Breast epithelium (tissue), 4 donors: ENCODE data around the gene SMCO1. TPM values are rescaled to one million over a fixed set of nuclear protein-coding genes. Genes with fewer than 3 reads are reported as not detected.

Experiments used
- DNase-seq, 2 donors: peaks; one replicate each; pipeline ENCODE4 v3.0.0-alpha.2; 2019; ENCODE audit warnings: low spot score in 2 of 2
- H3K27ac ChIP-seq, 2 donors: fragments of 200-600 bp; sonication (generic) in 1 of 2; one replicate each; pipeline ENCODE4 v1.5.1; 2016 to 2019; ENCODE audit warnings: mild to moderate bottlenecking in 1 of 2
- H3K27me3 ChIP-seq, 2 donors: fragments of 200-600 bp; sonication (generic) in 1 of 2; one replicate each; pipeline versions ENCODE4 v1.5.1 to v1.6.0; 2017 to 2019; ENCODE audit warnings: control low read depth in 1 of 2, mild to moderate bottlenecking in 1 of 2
- H3K36me3 ChIP-seq: fragments of 200-600 bp; one replicate; pipeline ENCODE4 v1.5.1; 2019
- H3K4me1 ChIP-seq, 2 donors: fragments of 200-600 bp; sonication (generic); one replicate each; pipeline ENCODE4 v1.5.1; 2016 to 2019; ENCODE audit warnings: control low read depth in 1 of 2
- H3K4me3 ChIP-seq, 3 donors: fragments of 200-600 bp; sonication (generic); 1 replicate in 2 of 3; 2 replicates in 1 of 3; pipeline ENCODE4 v1.5.1; 2016 to 2019; ENCODE audit warnings: mild to moderate bottlenecking in 3 of 3, moderate library complexity in 2 of 3
- H3K9me3 ChIP-seq, 2 donors: fragments of 200-600 bp; sonication (generic) in 1 of 2; one replicate each; pipeline ENCODE4 v1.5.1; 2016 to 2019; ENCODE audit warnings: control low read depth in 1 of 2
- POLR2A ChIP-seq: fragments of 450-650 bp; IDR thresholded peaks from one replicate; pipeline ENCODE4 v1.6.1; 2016; ENCODE audit warnings: antibody characterized with exemption, mild to moderate bottlenecking, moderate library complexity
- POLR2AphosphoS5 ChIP-seq, 3 donors: sonication (generic); formaldehyde crosslinking; IDR thresholded peaks; one replicate each; pipeline ENCODE4 v1.6.1; 2017; ENCODE audit warnings: antibody characterized with exemption in 3 of 3
- intact Hi-C: fragments of 100-400 bp; cut with DNase I; formaldehyde crosslinking; loops from one replicate; pipeline ENCODE4 v1.15.1; 2023; ENCODE audit warnings: low total_unique reads
- total RNA-seq, 3 donors: library from RNA; depleted of rRNA; stranded (reverse); fragments of >200 nt; gene quantifications; one replicate each; pipeline ENCODE4 v1.1.0, GENCODE V29; 2016
- TF ChIP-seq, protein P1 (sequence below), 3 donors: fragments of 450-650 bp; IDR thresholded peaks; one replicate each; pipeline ENCODE4 v1.5.1; 2016 to 2017; ENCODE audit warnings: antibody characterized with exemption in 3 of 3, mild to moderate bottlenecking in 3 of 3, moderate library complexity in 3 of 3

The SMCO1 gene
- total RNA-seq, 3 donors from 2014 or later, result not detected

DNA sequence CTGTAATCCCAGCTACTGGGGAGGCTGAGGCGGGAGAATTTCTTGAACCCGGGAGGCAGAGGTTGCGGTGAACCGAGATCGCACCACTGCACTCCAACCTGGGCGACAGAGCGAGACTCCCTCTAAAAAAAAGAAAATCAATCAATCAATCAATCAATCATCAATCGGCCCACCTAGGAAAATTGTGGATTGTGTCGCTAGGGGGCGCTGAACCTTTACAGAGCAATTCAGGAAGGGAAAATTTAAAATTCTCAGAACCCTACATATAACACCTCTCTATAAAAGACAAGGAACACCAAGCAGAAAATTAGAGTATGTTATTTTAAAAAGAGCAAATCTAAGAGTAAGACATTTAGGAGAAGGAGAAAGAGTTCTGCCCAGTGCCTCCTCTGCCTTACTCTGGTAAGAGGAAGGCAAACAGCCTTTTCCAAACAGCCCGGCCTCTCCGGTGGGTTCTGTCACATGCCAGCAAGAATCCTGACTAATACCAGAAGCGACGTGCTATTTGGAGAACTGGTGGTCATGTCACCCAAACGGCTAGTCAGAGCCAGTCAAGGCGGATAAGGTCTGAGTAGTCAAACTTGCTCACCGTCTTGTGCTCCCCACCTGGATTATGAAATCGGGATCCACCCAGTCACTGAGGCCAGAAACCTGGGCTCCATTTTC, 22.3 kb upstream of the SMCO1 start:
- Histone ChIP-seq H3K36me3 (no peaks in the 10 kb centered on the region), H3K27ac (no peak overlapping the region), H3K27me3 (no peaks in the 10 kb centered on the region), H3K9me3 (no peaks in the 10 kb centered on the region), H3K4me3 (no peak overlapping the region), H3K4me1 (no peaks in the 10 kb centered on the region)
- intact Hi-C loops, result no loop called here
- DNase-seq, result no peak
- TF ChIP-seq POLR2AphosphoS5 (IDR thresholded peaks at IDR 0.05), result no peak
- TF ChIP-seq, protein P1, sequence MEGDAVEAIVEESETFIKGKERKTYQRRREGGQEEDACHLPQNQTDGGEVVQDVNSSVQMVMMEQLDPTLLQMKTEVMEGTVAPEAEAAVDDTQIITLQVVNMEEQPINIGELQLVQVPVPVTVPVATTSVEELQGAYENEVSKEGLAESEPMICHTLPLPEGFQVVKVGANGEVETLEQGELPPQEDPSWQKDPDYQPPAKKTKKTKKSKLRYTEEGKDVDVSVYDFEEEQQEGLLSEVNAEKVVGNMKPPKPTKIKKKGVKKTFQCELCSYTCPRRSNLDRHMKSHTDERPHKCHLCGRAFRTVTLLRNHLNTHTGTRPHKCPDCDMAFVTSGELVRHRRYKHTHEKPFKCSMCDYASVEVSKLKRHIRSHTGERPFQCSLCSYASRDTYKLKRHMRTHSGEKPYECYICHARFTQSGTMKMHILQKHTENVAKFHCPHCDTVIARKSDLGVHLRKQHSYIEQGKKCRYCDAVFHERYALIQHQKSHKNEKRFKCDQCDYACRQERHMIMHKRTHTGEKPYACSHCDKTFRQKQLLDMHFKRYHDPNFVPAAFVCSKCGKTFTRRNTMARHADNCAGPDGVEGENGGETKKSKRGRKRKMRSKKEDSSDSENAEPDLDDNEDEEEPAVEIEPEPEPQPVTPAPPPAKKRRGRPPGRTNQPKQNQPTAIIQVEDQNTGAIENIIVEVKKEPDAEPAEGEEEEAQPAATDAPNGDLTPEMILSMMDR (IDR thresholded peaks at IDR 0.05), result peak; percentile 31 to 63 (median 41)

DNA sequence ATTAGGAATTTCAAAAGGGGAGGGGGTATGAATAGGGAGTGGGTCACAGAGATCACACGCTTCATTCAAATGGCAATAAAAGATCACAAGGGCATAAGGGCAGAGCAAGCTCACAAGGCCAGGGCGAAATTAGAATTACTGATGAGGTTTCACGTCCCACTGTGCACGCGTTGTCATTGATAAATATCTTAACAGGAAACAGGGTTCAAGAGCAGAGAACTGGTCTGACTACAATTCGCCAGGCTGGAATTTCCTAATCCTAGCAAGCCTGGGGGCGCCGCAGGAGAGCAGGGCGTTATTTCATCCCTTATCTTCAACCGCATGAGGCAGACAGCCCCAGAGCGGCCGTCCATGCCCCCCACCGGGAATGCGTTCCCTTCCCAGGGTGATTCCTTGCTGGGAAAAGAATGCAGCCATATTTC, 18.1 kb upstream of the SMCO1 start:
- intact Hi-C loops, result no loop called here
- TF ChIP-seq, protein P1 (IDR thresholded peaks at IDR 0.05), result no peak
- TF ChIP-seq POLR2AphosphoS5 (IDR thresholded peaks at IDR 0.05) (no peak), POLR2A (no peak)
- Histone ChIP-seq H3K27me3 (no peaks in the 10 kb centered on the region), H3K36me3 (no peaks in the 10 kb centered on the region), H3K4me3 (no peak overlapping the region), H3K4me1 (no peaks in the 10 kb centered on the region), H3K9me3 (no peaks in the 10 kb centered on the region), H3K27ac (no peak overlapping the region)
- DNase-seq, result no peak

DNA sequence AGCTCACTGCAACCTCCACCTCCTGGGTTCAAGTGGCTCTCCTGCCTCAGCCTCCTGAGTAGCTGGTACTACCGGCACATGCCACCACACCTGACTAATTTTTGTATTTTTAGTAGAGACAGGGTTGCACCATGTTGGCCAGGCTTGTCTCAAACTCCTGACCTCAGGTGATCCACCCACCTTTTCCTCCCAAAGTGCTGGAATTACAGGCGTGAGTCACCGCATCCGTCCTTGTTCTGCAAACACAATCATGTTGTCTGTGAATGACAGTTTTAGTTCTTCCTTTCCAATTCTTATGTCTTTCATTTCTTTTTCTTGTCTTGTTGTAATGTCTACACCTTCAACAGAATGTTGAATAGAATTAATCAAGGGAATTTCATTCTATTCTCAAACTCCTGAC, 16.3 kb upstream of the SMCO1 start:
- no peak overlapping the region for H3K4me3 ChIP-seq
- H3K36me3 ChIP-seq, result no peaks in the 10 kb centered on the region
- no peak for DNase-seq
- intact Hi-C loops, result no loop called here
- H3K9me3 ChIP-seq, result no peaks in the 10 kb centered on the region
- no peaks in the 10 kb centered on the region for H3K27me3 ChIP-seq
- no peaks in the 10 kb centered on the region for H3K4me1 ChIP-seq
- no peak overlapping the region for H3K27ac ChIP-seq
- no peak for TF ChIP-seq POLR2A
- TF ChIP-seq POLR2AphosphoS5 (IDR thresholded peaks at IDR 0.05), result no peak
- TF ChIP-seq, protein P1 (IDR thresholded peaks at IDR 0.05), result no peak

DNA sequence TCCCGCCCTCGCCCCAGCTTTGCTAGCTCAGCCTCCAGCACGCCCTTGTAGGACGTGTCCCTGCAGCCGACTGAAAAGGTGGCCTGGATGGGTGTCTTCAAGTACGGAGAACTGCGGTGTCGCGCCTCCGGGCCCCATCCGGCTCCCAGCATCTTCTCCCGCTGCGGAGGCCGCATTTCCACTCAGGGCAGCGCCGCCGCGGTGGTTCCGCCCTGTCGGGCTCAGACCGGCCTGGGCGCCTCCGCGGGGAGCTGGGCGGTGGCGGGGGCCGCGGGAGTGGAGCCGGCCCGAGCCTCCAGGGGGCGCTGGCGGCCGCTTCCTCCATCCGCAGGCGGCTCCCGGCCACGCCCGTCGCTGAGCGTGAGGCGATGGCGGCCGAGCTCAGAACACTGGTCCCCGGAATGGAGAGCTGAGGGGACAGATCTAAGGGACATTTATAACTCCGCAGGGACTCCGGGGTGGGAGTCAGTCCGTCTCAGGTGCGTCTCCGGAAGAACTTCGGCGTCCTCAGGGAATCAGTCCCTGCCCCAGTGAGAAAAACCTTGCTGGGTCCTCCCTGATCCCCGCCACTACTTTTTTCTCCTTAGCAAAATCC, 13.6 kb upstream of the SMCO1 start:
- H3K9me3 ChIP-seq, result peaks cover 0 to 3% of the 10 kb centered on the region in 2 donors
- TF ChIP-seq, protein P1 (IDR thresholded peaks at IDR 0.05), result peak in 2 of 3 donors; percentile 10 to 44
- no peak for TF ChIP-seq POLR2A
- TF ChIP-seq POLR2AphosphoS5 (IDR thresholded peaks at IDR 0.05), result no peak
- H3K27me3 ChIP-seq, result no peaks in the 10 kb centered on the region
- peak overlapping the region; percentile 31 to 65 (median 51) for H3K4me3 ChIP-seq
- H3K36me3 ChIP-seq, result no peaks in the 10 kb centered on the region
- H3K4me1 ChIP-seq, result no peaks in the 10 kb centered on the region
- intact Hi-C loops, result no loop called here
- DNase-seq, result peak in 1 of 2 donors; percentile 30
- peak overlapping the region; percentile 4 to 61 for H3K27ac ChIP-seq

DNA sequence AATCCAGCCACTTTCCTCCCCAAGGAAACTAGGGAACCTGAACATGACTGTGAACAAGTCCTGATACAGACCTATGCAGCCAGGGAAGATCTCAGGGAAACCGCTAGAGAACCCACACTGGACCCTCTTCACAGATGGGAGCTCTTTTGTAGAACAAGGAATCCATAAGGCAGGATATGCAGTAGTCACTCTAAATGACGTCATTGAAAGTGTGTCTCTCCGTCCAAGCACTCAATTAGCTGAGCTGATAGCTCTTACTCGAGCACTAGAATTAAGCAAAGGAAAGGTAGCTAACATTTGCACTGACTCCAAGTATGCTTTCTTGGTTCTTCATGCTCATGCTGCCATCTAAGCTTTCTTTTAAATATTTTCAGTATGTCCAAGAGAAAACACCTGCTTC, 10.0 kb upstream of the SMCO1 start:
- no peaks in the 10 kb centered on the region for H3K27me3 ChIP-seq
- no peak overlapping the region for H3K27ac ChIP-seq
- H3K36me3 ChIP-seq, result no peaks in the 10 kb centered on the region
- intact Hi-C loops, result no loop called here
- no peaks in the 10 kb centered on the region for H3K4me1 ChIP-seq
- H3K9me3 ChIP-seq, result peaks cover 22 to 26% of the 10 kb centered on the region in 2 donors
- TF ChIP-seq POLR2AphosphoS5 (IDR thresholded peaks at IDR 0.05) (no peak), POLR2A (no peak)
- TF ChIP-seq, protein P1 (IDR thresholded peaks at IDR 0.05), result no peak
- DNase-seq, result no peak
- H3K4me3 ChIP-seq, result no peak overlapping the region
